BJ (cell line): ENCODE results near the gene ALDH8A1. TPM values are rescaled to one million over a fixed set of nuclear protein-coding genes. Genes with fewer than 3 reads are reported as not detected.

Experiments used
- CTCF ChIA-PET: fragments of 350-600 bp; formaldehyde crosslinking; extraction: SDS; loops from one replicate; lab custom pipeline; 2021; ENCODE audit warnings: antibody characterized with exemption, inconsistent platforms; lab: Yijun Ruan, JAX
- POLR2A ChIA-PET: fragments of 300-600 bp; sonication (Branson Sonifier 250); formaldehyde crosslinking; extraction: SDS; loops from one replicate; lab custom pipeline; 2021; ENCODE audit warnings: antibody characterized with exemption; lab: Charles Lee
- DNase-seq: peaks from one replicate; pipeline ENCODE4 v3.0.0-alpha.2; 2011; ENCODE audit warnings: low read depth
- H3K27me3 ChIP-seq: 2 replicates; pipeline ENCODE4 v1.6.0; 2011; ENCODE audit warnings: low read length; ENCODE audit not compliant: control insufficient read depth, insufficient read depth
- H3K36me3 ChIP-seq: 2 replicates; pipeline ENCODE4 v1.5.1; 2011; ENCODE audit warnings: low read length; ENCODE audit not compliant: control insufficient read depth, insufficient read depth
- H3K4me3 ChIP-seq: 2 replicates; pipeline ENCODE4 v1.5.1; 2011; ENCODE audit warnings: low read depth, mild to moderate bottlenecking, control low read depth, low read length
- CTCF ChIP-seq: IDR thresholded peaks from 2 replicates; pipeline ENCODE4 v1.5.1; 2011; ENCODE audit warnings: low read depth, mild to moderate bottlenecking, control low read depth, inconsistent platforms, low read length, moderate library complexity; ENCODE audit not compliant: insufficient read depth
- polyA plus RNA-seq: library from polyadenylated mRNA; depleted of rRNA; stranded (reverse); fragments of >200 nt; gene quantifications from 2 replicates; pipeline ENCODE4 v1.2.3, GENCODE V29; 2011

The ALDH8A1 gene
- polyA plus RNA-seq, 1 experiment: 0.50 TPM

- ChIA-PET POLR2A (no interaction called here), CTCF (interaction anchor here (0.9 to 4.5 kb wide), 5 partner anchors 11 to 764 kb away, joined by 3 to 15 read pairs (median 4); no protein-coding TSS in a partner anchor)
- DNase-seq: no peak
- Histone ChIP-seq H3K36me3 (no peaks in the 10 kb centered on the region), H3K27me3 (no peaks in the 10 kb centered on the region; the same call in 1 of the 2 replicates), H3K4me3 (no peak overlapping the region)
- no peak for TF ChIP-seq CTCF
Measured at GRCh38 chr6:134920422-134920821, 29.5 kb downstream of the ALDH8A1 start.

- DNase-seq: no peak
- POLR2A ChIA-PET: no interaction called here
- TF ChIP-seq CTCF: no peak
- no peak overlapping the region for H3K4me3 ChIP-seq
- no peaks in the 10 kb centered on the region for H3K27me3 ChIP-seq
- CTCF ChIA-PET: interaction anchor here (0.8 to 4.5 kb wide), 3 partner anchors 9 to 13 kb away, joined by 3 to 15 read pairs (median 5); no protein-coding TSS in a partner anchor
- no peaks in the 10 kb centered on the region for H3K36me3 ChIP-seq
Measured at GRCh38 chr6:134918418-134918961, 31.4 kb downstream of the ALDH8A1 start.

- TF ChIP-seq CTCF: no peak
- CTCF ChIA-PET: no interaction called here
Measured at GRCh38 chr6:134911547-134911946, 38.4 kb downstream of the ALDH8A1 start.

GRCh38 chr6:134910593-134910935 is 39.3 kb downstream of the ALDH8A1 start:
- ChIA-PET POLR2A (no interaction called here), CTCF (interaction anchor here (2.6 to 2.7 kb wide), 2 partner anchors 9 to 15 kb away, joined by 6 to 15 read pairs; no protein-coding TSS in a partner anchor)
- no peak for DNase-seq
- Histone ChIP-seq H3K4me3 (no peak overlapping the region), H3K27me3 (no peaks in the 10 kb centered on the region), H3K36me3 (no peaks in the 10 kb centered on the region)
- TF ChIP-seq CTCF: no peak

More at GRCh38 chr6:134911547-134911946, 38.4 kb downstream of the ALDH8A1 start:
- DNase-seq: peak; percentile 27
- POLR2A ChIA-PET: no interaction called here
- Histone ChIP-seq H3K27me3 (no peaks in the 10 kb centered on the region), H3K36me3 (no peaks in the 10 kb centered on the region), H3K4me3 (no peak overlapping the region)

- TF ChIP-seq CTCF: no peak
- Histone ChIP-seq H3K27me3 (no peaks in the 10 kb centered on the region), H3K36me3 (no peaks in the 10 kb centered on the region), H3K4me3 (no peak overlapping the region)
- ChIA-PET POLR2A (interaction anchor here (1.4 kb wide), 1 partner anchor 29 kb away, joined by 4 read pairs; no protein-coding TSS in a partner anchor), CTCF (interaction anchor here (0.9 to 2.7 kb wide), 11 partner anchors 9 to 754 kb away, joined by 3 to 15 read pairs (median 4); no protein-coding TSS in a partner anchor)
- no peak for DNase-seq
Measured at GRCh38 chr6:134909701-134910592, 40.0 kb downstream of the ALDH8A1 start.
